HG03439 (cell line): ENCODE measurements around the gene CLTC.

Source experiments
- ATAC-seq: cut with Tn5 transposase; IDR thresholded peaks from one replicate; pipeline ENCODE4 v1.9.1; 2021; ENCODE audit warnings: mild to moderate bottlenecking, moderate library complexity; ENCODE audit not compliant: unreplicated experiment

Gene CLTC

DNA sequence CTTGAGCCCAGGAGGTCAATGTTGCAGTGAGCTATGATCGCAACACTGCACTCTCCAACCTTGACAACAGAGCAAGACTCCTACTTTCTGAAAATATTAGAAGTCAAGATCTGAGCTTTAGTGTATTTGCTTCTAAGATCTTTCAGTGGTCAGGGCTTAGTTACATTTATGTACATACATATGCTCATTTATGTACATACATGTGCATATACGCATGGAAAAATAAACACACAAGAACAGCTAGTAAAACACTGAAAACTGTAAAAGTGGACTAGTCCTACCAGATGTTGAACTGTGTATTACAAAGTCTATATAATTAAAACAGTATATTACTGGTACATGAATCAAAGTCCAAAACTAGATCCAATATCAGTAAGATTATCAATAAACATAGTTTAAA lies 59.2 kb downstream of the CLTC start:
- ATAC-seq, result no peak

- no peak for ATAC-seq
Measured at GRCh38 chr17:59680314-59680713, 60.6 kb downstream of the CLTC start.

- no peak for ATAC-seq
Measured at GRCh38 chr17:59683283-59683682, 63.6 kb downstream of the CLTC start.

- ATAC-seq, result no peak
Measured at GRCh38 chr17:59684967-59685366, 65.3 kb downstream of the CLTC start.

- no peak for ATAC-seq
Measured at GRCh38 chr17:59688008-59688407, 68.3 kb downstream of the CLTC start.

- no peak for ATAC-seq
Measured at GRCh38 chr17:59688496-59688895, 68.8 kb downstream of the CLTC start.

DNA sequence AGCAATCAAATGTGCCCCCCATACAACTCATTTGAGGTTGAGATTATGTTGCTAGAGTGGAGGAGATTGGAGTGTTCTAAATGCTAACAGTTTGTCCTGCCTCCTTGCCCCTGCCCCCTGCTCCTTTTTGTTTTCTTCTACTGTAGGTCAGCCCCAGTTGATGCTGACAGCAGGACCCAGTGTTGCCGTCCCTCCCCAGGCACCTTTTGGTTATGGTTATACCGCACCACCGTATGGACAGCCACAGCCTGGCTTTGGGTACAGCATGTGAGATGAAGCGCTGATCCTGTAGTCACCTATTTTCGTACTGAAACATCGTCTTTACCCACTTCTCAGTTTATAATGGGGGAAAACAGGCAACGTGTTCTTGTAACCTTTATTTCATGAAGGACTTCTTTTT lies 73.9 kb downstream of the CLTC start:
- no peak for ATAC-seq

DNA sequence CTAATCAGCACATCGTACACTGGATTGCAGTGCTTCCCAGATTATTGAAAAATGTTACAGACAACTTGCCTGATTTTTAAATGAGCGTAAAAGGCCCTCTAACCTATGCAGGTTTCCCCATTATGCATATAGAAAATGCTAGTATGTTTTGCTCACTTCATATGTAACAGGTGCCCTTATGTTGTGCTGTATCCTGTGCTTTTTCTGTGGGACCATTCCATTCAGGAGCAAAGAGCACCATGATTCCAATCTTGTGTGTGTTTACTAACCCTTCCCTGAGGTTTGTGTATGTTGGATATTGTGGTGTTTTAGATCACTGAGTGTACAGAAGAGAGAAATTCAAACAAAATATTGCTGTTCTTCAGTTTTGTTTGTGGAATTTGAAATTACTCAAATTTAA lies 74.6 kb downstream of the CLTC start:
- ATAC-seq, result no peak

DNA sequence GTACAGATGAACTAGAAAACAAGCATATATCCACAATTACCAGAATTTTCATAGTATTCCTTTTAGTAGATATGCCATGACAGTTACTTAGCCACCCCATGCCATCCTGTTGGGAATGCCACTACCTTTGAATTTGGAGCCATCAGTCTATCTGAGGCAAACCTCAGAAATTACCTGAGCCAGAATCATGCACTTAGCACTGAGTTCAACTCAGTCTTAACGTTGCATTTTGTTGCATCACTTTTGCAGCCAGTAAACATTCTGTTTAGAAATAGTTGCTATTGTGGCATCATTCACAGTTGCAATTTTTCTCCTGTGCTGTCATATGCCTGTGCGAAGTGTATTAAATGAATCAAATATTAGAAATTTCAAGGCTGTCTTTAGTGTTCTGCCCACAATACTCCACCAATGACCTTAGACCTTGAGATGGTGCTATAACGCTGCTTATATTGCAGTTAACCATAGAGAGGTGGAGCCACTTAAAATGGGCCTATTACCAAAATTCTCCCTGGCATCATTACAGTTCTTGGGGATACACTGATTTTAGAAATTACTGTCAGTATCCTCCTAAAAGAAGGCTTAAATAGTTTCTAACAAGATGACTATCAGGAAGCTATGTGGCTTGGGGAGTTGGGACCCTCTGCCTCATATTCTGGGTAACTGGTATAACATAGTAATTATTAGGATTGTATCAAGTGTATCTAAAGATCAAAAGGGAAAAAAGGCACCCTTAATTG lies 76.4 kb downstream of the CLTC start:
- ATAC-seq, result no peak

- ATAC-seq, result no peak
Measured at GRCh38 chr17:59696682-59697277, 77.1 kb downstream of the CLTC start.

- ATAC-seq, result no peak
Measured at GRCh38 chr17:59698143-59698542, 78.4 kb downstream of the CLTC start.

GRCh38 chr17:59699218-59699617 lies 79.5 kb downstream of the CLTC start:
- ATAC-seq, result no peak

- no peak for ATAC-seq
Measured at GRCh38 chr17:59699786-59700185, 80.1 kb downstream of the CLTC start.

DNA sequence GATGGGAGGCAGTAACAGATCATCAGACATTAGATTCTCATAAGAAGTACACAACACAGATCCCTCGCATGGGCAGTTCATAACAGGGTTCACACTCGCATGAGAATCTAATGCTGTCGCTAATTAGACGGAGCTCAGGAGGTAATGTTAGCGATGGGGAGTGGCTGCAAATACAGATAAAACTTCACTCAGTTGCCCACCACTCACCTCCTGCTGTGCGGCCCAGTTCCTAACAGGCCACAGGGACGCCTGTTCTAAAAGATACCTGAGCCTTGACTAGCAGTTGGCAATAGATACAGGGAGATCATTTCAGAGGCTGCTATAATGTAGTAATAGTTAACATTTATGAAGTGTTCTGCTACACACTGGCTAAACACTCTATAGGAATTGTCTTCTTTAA lies 82.6 kb downstream of the CLTC start:
- ATAC-seq, result no peak

DNA sequence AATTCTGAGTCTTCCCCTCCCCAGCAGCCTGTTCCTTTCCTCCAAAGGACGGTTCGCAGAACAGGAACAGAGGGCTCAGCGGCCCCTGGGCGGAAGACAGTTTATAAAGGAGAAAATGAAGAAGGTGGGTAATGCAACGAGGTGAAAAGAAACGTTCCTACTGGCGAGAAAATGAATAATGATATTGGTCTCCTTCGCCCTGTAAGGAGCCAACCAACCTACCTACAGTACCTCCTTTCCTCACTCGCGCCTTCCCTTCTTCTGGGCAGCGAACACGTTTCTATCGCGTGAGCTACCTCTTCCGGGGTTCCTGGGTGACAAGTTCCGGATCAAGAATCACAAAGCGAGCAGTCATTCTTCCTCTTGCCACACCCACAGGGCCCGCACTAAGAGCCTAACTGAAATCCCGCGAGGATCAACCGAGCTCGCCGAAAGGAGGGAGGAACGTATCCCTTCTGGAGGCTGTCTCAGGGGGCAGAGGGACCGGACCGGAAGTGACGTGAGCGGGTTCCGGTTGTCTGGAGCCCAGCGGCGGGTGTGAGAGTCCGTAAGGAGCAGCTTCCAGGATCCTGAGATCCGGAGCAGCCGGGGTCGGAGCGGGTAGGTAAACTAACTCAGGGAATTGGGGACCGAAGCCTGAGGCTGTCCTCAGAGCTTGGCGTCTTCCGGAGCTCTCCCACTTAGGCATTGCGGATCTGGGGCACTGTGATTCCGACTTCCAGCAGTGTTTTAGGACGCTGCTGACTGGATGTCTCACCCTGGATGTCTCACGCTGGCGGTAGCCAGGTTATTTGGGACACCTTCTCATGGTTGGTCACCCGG lies 87.7 kb downstream of the CLTC start, which contains the start of the genes PTRH2 and VMP1:
Gene PTRH2, minus strand, starts transcription at position 282 of the 822 bp plus-strand sequence. CDS start 9,452 bp downstream, outside the sequence.
Gene VMP1, plus strand, starts transcription at position 506 of the 822 bp plus-strand sequence. CDS start 23,793 bp downstream, outside the sequence.
- peak; percentile 91 for ATAC-seq

DNA sequence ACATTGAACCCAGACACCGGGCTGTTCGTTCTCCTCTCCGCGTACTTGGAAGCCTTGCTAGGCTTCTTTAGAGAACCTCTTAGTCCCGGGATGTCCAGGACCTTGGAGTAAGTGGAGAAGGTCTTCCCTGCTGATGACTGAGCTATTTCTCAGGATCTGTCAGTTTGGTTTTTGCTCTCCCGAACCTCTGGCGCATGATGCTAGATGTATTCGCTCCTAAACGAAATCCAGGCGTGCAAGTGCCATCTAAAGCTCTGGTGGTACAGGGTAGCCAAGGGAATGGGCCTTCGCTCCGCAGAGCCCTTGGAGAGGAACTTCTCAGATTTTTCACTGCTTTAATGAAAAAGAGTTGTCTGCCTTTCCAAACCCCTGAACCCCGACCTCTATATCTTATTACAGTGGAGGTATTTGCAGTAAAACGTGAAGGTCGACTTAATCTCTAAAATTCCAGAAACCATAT lies 88.3 kb downstream of the CLTC start:
- peak; percentile 1 for ATAC-seq

- no peak for ATAC-seq
Measured at GRCh38 chr17:59711936-59712335, 92.2 kb downstream of the CLTC start.

- no peak for ATAC-seq
Measured at GRCh38 chr17:59712862-59713261, 93.2 kb downstream of the CLTC start.

- no peak for ATAC-seq
Measured at GRCh38 chr17:59714255-59714654, 94.6 kb downstream of the CLTC start.

DNA sequence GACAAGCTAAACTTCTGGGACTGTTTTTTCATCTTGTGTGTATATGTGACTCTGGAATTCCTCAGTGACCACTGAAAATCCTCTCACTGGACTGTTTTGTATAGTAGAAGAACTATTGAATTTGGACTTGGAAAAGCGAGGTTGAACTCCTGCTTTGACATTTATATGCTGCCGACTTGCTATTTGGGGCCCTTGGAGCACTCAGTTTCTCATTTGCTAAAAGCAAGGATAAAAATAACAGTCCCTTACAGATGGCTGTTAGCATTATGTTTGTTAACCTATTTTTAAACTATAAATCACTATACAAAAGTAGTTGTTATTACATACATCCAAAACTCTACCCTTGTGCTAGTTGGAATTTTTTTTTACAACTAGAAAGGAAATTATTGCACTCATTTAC lies 96.7 kb downstream of the CLTC start:
- no peak for ATAC-seq

DNA sequence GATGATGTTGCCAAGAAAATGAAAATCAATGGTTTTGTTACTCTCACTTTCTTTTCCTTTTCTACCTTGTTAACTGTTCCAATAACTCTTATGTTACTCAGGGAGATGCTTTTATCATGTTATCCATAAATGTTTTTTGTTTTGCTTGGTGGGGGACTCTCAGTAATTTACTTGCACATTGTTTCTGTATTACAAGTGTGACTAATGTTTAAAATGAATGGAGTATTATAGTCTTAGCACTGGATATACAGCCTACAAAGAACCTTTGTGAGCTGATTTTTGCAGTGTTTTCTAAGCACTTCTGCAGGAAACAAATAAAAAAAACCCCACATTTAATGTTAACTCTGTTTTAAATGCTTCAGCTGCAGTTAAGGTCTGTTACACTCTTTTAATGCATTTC lies 99.8 kb downstream of the CLTC start:
- ATAC-seq, result no peak

DNA sequence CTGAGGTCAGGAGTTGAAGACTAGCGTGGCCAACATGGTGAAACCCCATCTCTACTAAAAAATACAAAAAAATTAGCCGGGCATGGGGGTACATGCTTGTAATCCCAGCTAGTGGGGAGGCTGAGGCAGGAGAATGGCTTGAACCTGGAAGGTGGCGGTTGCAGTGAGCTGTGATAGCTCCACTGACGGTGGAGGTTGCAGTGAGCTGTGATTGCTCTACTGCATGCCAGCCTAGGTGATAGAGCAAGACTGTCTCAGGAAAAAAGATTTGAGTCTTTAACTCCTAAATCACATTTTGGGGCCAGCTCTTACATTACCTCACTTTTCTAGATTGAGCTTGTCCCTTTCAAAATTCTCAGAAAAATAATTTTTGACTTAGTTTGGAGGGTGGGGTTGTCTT lies 102.9 kb downstream of the CLTC start:
- no peak for ATAC-seq
